C4-2B (cell line): ENCODE measurements around the gene SOX8.

ENCODE experiments used
- H3K27ac ChIP-seq: fragments of 450-650 bp; 2 replicates; pipeline ENCODE4 v1.5.1; 2017
- ZFX ChIP-seq: fragments of 450-650 bp; IDR thresholded peaks from 2 replicates; pipeline ENCODE4 v1.6.1; 2017
- TF ChIP-seq, protein P1 (sequence below): fragments of 450-650 bp; conservative IDR thresholded peaks from 2 replicates; pipeline ENCODE4 v1.5.1; 2017; ENCODE audit warnings: mild to moderate bottlenecking

The SOX8 gene

DNA sequence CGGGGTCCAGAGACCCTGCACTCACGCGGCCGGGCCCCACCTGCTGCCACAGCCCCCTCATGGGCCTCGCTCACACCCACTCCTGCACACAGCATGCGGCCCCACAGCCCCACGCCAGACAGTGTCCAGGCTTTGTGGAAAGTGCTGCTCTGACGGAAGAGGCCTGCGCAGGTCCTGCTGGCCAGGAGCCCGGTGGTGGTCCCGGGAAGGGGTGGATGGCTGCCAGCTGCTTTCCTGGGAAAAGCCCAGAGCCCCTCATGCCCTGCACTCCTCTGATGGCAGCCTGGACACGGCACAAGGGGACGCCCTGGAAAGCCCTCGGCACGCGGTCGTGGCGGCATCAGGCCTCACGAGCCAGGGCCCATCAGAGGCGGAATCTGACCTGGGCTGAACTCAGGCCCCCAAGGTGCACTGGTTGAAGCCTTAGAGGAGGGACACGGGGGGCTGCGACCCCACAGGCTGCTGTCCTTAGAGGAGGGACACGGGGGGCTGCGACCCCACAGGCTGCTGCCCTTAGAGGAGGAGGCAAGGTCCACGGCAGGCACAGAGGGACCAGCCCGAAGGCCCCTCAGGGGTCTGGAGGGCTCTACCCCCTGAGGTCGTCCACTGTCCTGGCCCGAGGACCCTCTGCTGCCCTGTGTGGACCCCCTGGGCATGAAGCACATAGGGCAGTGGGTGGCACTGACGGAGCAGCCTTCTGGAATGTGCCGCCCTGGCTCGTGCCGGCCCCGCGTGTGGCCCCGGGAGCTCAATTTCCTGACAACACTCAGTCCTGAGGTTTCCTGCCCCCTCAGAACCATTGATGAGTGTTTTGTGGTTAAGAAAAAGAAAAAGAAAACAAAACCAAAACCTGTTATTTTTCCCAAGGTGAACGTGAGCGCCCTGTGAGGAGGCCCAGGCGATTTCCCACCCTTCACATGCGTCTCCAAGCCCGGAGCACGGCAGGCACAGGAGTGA is 22.1 kb downstream of the SOX8 start:
- TF ChIP-seq ZFX: no peak
- TF ChIP-seq, protein P1, sequence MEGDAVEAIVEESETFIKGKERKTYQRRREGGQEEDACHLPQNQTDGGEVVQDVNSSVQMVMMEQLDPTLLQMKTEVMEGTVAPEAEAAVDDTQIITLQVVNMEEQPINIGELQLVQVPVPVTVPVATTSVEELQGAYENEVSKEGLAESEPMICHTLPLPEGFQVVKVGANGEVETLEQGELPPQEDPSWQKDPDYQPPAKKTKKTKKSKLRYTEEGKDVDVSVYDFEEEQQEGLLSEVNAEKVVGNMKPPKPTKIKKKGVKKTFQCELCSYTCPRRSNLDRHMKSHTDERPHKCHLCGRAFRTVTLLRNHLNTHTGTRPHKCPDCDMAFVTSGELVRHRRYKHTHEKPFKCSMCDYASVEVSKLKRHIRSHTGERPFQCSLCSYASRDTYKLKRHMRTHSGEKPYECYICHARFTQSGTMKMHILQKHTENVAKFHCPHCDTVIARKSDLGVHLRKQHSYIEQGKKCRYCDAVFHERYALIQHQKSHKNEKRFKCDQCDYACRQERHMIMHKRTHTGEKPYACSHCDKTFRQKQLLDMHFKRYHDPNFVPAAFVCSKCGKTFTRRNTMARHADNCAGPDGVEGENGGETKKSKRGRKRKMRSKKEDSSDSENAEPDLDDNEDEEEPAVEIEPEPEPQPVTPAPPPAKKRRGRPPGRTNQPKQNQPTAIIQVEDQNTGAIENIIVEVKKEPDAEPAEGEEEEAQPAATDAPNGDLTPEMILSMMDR: no peak
- no peak overlapping the region for H3K27ac ChIP-seq

GRCh38 chr16:1005286-1005685 is 23.7 kb downstream of the SOX8 start:
- TF ChIP-seq ZFX: no peak
- TF ChIP-seq, protein P1: no peak

DNA sequence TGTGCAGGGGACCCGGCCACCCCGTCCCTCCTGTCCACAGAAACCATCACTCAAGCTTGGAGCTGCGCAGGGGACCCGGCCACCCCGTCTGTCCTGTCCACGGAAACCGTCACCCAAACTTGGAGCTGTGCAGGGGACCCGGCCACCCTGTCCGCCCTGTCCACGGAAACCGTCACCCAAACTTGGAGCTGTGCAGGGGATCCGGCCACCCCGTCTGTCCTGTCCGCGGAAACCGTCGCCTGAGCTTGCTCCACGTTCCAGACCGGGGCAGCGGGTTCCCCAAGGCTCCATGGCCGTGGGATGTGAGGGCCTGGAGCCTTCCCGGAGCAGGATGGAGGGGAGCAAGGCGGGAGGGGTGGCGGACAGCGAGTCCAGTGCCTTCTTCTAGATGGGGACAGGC is 25.2 kb downstream of the SOX8 start:
- TF ChIP-seq ZFX: no peak
- TF ChIP-seq, protein P1: no peak

More at GRCh38 chr16:1005286-1005685, 23.7 kb downstream of the SOX8 start:
- H3K27ac ChIP-seq: no peak overlapping the region

GRCh38 chr16:1007284-1007850 is 25.8 kb downstream of the SOX8 start:
- no peak for TF ChIP-seq ZFX
- TF ChIP-seq, protein P1: no peak
- H3K27ac ChIP-seq: no peak overlapping the region

More for the DNA sequence above, 25.2 kb downstream of the SOX8 start:
- H3K27ac ChIP-seq: no peak overlapping the region

GRCh38 chr16:1008085-1008484 is 26.5 kb downstream of the SOX8 start:
- TF ChIP-seq, protein P1: no peak
- no peak for TF ChIP-seq ZFX
- H3K27ac ChIP-seq: no peak overlapping the region

GRCh38 chr16:1009358-1010150 is 28.0 kb downstream of the SOX8 start:
- H3K27ac ChIP-seq: no peak overlapping the region

More at GRCh38 chr16:1009358-1010150, 28.0 kb downstream of the SOX8 start:
- no peak for TF ChIP-seq ZFX
- TF ChIP-seq, protein P1: no peak
